GM20431 (cell line): ENCODE measurements around the gene ENG.

Source experiments
- in situ Hi-C: fragments of 300-500 bp; cut with MseI, MboI; formaldehyde crosslinking; loops from one replicate; pipeline ENCODE4 v1.15.0; 2020; ENCODE audit warnings: low sequenced_read_pairs; ENCODE audit not compliant: unreplicated experiment

The ENG gene

DNA sequence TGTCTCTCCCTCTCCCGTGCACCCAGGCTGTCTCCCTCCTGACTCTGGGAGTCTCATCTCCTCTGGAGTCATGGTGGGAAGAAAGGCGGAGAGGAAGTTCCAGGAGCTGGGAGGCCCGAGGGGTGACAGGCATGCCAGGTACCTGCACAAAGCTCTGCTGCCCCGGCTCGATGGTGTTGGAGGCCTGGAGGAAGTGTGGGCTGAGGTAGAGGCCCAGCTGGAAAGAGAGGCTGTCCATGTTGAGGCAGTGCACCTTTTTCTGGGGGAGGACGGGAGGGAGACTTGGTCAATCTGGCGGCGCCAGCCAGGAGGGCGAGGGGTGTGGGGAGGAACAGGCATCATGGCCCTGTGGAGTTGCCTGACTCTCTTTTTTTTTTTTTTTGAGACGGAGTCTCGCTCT, 35.9 kb downstream of the ENG start:
- in situ Hi-C loops: no loop called here

DNA sequence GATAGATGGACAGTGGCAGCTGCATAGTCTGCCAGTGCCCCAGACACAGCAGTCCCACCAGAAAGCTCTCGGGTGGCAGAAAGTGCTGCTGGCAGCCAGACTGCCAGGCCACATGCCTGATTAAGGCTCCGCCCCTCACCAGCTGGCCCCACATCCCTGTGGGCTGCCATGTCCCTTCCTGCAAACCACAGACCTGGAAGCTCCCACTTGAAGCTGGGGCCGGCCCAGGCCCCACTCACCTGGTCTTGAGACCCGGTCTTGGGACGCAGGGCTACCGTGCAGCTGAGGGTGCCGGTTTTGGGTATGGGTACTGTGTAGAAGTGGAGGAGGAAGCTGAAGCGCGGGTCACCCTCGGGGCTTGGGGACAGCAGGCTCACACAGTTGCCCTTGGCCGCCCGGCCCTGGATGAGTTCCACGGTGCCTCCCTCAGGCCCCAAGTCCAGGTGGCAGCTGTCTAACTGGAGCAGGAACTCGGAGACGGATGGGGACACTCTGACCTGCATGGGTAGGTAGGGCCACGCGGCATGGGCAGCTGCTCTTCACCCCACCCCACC, 36.5 kb downstream of the ENG start:
- in situ Hi-C loops: no loop called here

DNA sequence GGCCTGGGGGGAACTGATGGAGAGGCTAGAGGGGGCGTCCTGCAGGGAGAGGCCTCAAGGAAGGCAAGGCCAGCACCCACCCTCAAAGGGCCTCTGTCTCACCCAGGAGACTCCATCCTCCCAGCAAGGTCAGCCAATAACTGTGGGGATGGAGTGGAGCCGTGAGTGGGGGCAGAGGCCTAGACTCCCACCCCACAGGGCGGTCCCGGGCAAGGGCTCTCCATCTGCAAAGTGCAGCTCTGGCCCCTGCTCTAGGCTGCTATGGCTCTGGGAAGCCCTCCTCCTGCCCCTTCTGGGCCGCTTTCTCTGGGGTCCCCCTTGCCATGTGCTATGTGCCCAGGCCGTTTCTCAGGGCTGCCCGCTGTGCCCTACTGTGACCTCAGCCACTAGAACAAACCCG, 37.7 kb downstream of the ENG start:
- in situ Hi-C loops: no loop called here

DNA sequence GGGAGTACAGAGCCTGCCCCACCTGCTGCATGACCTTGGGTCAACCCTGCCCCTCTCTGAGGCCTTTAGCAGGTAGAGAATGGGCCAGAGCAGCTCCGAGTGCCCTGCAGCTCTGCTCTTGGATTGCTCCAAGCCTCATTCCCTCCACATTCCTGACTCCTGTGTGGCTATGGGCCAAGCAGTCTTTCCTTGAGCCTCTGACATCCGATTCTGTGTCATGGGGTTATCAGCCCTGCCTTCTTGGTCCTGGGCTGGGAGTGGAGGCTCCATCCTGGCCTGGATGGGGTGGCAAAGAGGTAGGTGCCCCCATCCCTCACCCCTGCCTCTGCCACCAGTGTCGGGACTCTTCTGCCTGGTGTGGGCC, 38.1 kb downstream of the ENG start:
- in situ Hi-C loops: no loop called here

DNA sequence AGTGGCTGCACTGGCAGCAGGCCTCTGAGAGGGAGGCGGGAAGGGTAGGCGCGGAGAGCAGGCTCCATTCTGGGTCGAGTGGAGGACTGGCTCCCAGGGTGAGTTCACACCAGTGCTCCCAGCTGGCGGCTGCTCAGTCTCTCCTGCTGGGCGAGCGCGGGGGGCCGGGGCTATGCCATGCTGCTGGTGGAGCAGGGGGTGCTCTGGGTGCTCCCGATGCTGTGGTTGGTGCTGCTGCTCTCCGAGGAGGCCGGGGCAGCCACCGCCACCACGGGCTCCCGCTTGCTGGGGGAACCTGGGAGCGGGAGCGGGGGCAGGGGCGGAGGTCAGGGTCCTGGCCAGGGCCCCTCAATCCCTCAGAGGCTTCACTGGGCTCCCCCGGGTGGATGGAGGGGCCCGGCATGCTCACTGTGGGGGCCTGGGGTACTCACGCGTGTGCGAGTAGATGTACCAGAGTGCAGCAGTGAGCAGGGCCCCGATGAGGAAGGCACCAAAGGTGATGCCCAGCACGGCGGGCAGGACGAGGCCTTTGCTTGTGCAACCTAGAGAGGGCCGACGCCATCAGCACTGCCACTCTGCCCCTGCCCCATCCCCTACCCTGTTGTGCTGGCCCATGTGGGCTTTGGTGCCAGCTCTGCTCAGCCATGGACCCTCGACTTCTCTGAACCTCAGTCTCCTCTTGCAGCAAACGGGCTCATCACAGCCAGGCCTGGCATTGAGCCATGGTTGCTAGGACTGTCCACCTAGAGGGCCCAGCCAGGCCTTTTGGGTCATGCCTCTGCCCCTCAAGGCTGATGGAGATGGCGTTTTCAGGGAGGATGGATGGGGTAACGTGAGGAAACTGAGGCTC, 38.7 kb downstream of the ENG start:
- in situ Hi-C loops: no loop called here

DNA sequence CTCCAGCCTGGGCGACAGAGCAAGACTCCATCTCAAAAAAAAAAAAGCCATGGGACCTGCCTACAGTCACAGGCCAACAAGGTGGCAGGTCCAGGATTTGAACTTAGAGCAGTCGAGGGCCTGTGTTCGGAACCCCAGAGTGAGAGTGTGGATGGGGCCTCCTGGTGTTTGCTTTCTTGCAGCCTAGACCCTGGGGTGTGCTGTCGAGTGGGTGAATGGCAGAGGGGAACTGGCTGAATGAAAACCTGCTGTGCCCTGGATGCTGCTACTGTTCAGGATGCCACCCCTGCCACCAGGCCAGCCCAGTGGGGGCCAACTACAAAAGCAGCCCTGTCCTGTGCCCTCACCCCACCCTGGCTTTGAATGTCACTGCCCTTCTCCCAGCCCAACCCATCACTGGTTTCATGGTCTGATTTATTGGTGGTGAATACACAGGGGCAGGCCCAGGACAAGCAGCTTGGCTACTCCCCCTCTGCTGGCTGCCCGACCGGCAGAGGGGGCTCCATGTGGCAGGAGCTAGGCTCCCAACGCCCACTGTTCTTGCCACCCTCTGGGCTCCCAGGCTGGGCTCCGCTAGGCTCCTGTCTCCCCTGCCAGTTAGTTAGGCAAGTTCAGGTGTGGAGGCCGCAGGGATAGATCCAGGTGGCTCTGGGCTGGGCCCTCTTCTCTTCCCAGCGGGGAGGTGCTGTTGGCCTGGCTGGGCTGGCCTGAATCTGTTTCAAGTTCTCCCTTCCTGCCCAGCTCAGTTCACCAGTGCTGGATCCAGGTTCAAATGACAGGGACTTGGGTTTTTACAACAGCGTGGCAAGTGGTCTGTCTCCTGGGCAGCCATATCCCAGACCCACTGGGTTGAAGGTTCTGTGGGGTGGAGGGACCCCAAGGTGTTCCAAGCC, 39.6 kb downstream of the ENG start:
- in situ Hi-C loops: no loop called here

DNA sequence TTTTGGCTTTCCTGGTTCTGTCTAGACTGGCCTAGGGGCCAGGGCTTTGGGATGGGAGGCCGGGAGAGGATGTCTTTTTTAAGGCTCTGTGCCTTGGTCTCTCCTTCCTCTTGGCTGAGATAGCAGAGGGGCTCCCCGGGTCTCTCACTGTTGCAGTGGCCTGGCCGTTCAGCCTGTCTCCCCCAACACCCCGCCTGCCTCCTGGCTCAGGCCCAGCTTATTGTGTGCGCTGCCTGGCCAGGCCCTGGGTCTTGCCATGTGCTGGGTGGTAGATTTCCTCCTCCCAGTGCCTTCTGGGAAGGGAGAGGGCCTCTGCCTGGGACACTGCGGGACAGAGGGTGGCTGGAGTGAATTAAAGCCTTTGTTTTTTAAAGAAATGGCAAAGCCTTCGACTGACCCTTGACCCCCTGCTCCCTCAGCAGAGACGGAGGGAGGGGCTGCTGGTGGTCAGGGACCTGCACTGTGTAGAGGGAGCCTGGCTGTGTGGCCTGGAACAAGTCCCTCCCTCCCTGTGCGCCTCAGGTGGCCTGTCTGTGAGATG, 40.7 kb downstream of the ENG start:
- in situ Hi-C loops: no loop called here

DNA sequence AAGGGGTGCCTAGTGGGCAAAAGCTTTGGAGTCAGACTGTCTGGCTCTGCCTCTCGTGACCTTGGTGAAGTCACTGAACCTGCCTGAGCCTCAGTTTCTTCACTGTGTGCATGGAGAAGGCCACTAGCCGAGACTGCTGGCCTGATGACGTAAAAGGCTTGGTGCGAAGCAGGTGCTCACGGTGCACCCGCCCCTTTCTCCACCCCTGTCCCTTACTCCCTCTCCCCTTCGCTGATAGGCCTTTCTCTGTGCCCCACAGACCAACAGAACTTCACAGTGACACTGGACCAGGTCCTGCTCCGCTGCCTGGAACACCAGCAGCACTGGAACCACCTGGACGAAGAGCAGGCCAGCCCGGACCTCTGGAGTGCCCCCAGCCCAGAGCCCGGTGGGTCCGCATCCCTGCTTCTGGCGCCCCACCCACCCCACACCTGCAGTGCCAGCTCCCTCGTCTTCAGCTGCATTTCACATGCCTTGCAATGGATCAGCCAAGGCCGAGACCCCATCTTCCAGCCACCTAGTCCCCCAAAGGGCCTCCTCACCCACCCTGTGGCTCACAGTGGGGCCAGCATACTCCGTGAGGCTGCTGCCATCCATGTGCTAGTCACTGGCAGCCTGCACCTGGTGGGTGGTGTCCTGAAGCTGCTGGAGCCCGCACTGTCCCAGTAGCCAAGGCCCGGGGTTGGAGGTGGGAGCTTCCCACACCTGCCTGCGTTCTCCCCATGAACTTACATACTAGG, 41.4 kb downstream of the ENG start:
- in situ Hi-C loops: no loop called here

DNA sequence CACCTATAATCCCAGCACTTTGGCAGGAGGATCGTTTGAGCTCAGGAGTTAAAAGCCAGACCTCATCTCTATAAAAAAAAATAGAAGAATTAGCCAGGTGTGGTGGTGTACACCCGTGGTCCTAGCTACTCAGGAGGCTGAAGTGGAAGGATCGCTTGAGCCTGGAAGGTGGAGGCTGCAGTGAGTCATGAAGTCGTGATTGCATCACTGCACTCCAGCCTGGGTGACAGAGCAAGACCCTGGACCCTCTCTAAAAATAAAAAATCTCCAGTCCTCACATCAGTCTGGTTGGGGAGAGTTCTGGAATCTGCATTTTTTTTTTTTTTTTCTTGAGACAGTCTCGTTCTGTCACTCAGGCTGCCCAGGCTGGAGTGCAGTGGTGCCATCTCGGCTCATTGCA, 42.4 kb downstream of the ENG start:
- in situ Hi-C loops: no loop called here

DNA sequence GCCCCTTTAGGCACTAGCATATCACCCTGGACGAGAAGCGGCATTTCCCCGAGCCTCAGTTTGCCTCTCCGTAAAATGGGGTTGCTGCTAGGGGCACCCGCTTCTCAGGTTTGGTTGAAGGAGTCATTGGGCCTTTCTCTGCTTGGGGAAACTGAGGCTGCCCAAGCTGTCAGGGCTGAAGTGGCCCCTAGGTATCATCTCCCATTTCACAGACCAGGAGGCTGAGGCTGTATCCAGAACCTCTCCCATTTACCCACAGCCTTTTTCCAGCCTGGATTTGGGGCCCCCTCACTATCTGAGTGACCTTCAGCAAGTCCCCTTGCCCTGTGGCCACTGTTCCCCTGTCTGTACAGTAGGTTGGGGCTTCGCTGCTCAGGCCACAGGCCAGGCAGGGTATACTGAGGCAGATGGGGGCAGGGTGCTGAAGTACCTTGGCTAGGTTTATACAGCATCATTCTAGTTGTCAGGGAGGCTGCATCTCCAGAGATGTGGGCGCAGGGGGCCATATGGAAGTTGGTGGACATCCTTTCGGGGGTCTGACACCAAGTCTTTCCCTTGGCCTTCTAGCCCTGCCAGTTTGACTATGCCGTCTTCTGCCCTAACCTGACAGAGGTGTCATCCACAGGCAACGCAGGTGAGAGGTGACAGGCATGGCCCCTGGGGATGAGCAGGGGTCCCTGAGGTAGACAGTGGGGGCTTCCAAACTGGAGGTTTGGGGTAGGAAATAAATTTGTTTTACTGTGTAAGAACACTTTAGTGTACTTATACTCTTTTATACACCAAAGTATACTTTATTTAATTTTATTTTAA, 43.9 kb downstream of the ENG start:
- in situ Hi-C loops: no loop called here

DNA sequence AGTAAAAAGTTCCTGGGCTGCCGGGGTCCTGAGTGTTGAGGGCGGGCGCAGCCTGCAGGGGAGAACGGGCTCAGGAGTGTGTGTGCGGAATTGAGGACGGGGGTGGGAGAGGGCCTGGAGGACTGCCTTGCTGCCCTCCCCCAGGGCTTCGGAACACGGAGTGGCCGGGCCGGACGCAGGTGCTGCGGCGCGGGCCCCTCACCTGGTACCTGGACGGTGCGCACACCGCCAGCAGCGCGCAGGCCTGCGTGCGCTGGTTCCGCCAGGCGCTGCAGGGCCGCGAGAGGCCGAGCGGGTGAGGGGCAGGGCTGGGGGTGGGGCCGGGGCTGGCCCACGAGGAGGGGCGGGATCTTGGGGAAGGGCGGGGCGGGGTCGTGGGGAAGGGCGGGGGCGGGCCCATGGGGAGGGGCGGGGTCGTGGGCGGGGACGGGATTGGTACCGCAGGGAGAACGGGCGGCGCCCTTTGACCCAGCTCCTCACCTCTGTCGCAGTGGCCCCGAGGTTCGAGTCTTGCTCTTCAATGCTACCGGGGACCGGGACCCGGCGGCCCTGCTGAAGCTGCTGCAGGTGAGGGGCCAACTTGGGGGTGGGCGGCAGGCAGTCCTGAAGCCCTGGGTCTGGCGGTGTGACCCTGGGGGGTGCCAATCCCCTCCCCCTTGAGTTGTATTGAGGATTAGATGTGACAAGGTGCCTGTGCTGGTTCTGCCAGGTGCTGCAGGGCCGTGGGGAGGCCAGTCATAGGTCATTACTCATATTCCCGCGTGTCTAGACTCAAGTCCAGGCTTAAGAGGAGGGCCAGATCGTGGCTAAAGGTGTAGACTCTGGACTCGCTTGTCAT, 44.7 kb downstream of the ENG start:
- in situ Hi-C loops: no loop called here

DNA sequence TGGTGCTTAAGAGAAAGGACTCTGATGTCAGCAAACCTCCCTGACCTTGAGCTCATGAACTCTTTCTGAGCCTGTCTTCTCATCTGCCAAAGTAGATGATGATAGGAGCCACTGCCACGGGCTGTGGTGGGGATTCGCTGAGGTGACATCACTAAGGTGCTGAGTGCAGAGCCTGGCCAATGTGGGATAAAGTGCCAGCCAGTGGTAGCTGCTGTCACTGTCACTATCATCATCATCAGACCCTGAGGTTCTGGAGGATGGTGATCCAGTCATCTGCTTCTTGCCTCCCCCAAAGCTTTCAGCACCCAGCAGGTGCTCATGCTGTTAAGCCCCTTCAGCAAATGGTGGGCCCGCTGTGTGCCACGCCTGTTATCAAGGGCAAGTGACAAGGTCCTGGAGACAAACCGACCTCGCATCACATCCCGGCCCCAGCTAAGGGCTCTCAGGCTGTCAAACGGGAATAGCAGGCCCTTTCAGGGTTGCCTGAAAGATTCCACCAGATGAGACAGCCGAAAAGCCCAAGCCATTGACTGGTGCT, 45.4 kb downstream of the ENG start:
- in situ Hi-C loops: no loop called here

DNA sequence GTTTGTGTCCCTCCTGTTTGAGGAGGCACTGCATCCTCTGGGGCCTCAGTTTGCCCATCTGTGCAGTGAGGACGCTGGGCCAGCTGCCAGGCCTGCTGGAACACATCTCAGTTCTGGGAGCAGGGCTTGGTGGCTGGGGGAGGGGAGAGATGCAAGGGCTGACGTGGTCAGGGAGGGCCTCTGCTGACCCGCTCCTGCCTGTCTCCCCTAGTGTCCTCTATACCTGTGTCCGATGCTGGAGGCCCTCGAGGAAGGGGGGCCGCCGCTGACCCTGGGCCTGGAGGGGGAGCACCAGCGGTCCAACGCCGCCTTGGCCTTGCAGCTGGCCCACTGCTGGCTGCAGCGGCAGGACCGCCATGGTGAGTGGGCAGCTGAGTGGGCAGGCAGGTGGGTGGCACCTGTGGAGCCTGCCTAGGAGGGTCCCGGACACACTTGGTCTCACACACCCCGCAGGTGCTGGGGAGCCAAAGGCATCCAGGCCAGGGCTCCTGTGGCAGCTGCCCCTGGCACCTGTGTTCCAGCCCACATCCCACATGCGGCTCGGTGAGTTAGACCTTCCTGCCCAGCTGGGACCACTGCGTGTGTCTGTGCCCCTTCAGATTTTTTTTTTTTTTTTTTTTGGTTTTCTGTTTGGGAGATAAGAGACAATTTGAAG, 46.0 kb downstream of the ENG start:
- in situ Hi-C loops: no loop called here

DNA sequence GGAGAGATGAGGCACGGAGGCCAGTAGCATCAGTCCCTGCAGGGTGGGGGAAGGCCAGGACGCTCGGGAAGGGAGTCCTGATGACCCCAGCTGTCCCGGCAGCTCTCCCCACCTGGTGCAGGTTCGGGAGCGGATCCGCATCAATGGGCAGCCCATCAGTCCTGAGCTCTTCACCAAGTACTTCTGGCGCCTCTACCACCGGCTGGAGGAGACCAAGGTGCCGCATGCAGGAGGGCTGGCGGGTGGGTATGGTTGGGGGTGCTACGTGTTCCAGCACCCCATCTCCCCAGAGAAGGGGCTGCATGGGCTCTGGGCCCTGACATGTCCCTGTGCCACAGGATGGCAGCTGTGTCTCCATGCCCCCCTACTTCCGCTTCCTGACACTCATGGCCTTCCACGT, 47.6 kb downstream of the ENG start:
- in situ Hi-C loops: no loop called here

DNA sequence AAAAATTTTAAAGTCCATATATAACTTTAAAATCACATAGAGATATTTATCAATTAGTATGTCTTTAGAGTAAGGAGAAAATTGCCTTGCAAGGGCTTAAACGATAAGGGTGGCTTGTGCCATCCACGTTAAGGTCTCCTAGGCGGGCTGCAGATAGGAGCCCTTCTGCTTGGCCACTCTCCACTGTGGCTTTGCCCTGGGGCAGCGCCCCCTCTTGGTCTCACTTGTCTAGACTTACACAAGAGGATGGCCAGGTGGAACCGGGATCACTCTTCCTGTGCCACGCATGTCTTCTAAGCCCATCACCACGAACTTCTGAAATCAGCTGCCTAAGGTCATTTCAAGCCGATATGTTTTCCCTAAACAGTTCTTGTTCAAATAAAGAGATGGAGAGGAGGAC, 48.8 kb downstream of the ENG start:
- in situ Hi-C loops: no loop called here

DNA sequence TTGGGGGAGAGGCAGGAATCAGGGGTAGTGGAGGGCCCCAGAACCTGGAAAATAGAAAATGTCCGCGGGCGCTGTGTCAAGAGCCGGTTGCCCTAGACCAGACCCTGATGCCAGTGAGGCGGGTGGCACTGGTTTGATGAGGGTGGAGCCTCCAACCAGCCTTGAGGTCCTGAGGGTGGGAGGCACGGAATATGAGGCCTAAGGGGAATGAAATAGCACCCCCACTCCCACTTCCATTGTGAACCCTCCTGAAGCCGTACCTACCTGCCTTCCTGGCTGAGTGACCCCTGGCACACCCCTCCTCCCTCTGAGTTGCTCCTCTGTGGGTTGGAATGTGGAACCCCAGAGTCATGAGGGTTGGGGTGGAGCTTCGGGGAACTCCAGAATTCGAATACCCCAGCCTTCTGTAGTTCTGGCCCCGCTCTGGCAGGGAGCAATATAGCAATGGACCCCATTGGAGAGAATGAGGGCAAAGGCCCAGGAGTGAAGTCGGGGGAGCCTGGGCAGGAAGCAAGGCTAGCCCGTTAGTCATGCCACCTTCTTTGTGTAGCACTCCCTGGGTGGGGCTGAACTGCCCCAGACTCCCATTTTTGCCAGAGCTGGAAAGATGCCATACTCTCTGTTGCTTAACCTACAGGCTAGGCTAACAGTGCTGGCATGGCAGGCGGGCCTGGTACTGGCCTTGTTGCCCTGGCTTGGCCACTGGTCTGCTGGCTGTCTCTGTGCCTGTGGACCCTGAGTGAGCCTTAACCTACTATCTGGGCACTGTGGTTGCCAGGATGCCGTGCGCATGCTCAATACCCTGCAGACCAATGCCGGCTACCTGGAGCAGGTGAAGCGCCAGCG, 50.7 kb downstream of the ENG start:
- in situ Hi-C loops: no loop called here
